A549 (cell line): ENCODE results near the gene SFXN1. TPM values are rescaled to one million over a fixed set of nuclear protein-coding genes. Genes with fewer than 3 reads are reported as not detected.

ENCODE experiments used
- ATAC-seq, 2 experiments: fragments of 200-7000 bp in 1 of 2; fragments of >200 bp in 1 of 2; cut with Nextera tagmentation in 1 of 2; cut with Tn5 transposase in 1 of 2; 3 replicates each; pipeline versions ENCODE4 v1.8.0 to v1.9.1; 2018 to 2020; ENCODE audit warnings: mild to moderate bottlenecking in 1 of 2, moderate library complexity in 1 of 2
- CTCF ChIA-PET: fragments of 300-600 bp; sonication (Branson Sonifier 250); formaldehyde crosslinking; extraction: SDS; loops from one replicate; lab custom pipeline; 2021; ENCODE audit warnings: antibody characterized with exemption, inconsistent platforms; lab: Yijun Ruan, JAX
- POLR2A ChIA-PET: fragments of 350-600 bp; formaldehyde crosslinking; extraction: SDS; loops from one replicate; lab custom pipeline; 2021; ENCODE audit warnings: antibody characterized with exemption, inconsistent platforms; lab: Yijun Ruan, JAX
- DNase-seq, 2 experiments: peaks; one replicate each; pipeline versions ENCODE4 v3.0.0 to v3.0.0-alpha.2; 2011 to 2016; ENCODE audit warnings: low read depth in 1 of 2, low spot score in 1 of 2
- FAIRE-seq: peaks from 2 replicates; lab custom pipeline; 2011; peaks lifted over from hg19 to GRCh38; lab: Jason Lieb, UNC
- H3K27ac ChIP-seq, 2 experiments: fragments of >200 bp; sonication (Bioruptor Twin); formaldehyde crosslinking; 3 replicates each; pipeline ENCODE4 v1.5.1; 2016 to 2017
- H3K4me1 ChIP-seq: fragments of >200 bp; sonication (Bioruptor Twin); formaldehyde crosslinking; 3 replicates; pipeline ENCODE4 v1.6.1; 2016
- H3K4me2 ChIP-seq: fragments of >200 bp; sonication (Bioruptor Twin); formaldehyde crosslinking; 3 replicates; pipeline ENCODE4 v1.6.1; 2016
- H3K4me3 ChIP-seq: fragments of >200 bp; sonication (Bioruptor Twin); formaldehyde crosslinking; 3 replicates; pipeline ENCODE4 v1.5.1; 2016
- H3K9me3 ChIP-seq: fragments of >200 bp; sonication (Bioruptor Twin); formaldehyde crosslinking; 3 replicates; pipeline ENCODE4 v1.6.1; 2016
- CBX2 ChIP-seq: fragments of 200-600 bp; sonication (generic); IDR thresholded peaks from 2 replicates; pipeline ENCODE4 v1.6.1; 2016; ENCODE audit warnings: low read depth, mild to moderate bottlenecking, borderline replicate concordance
- CBX8 ChIP-seq: fragments of 200-600 bp; sonication (generic); IDR thresholded peaks from 2 replicates; pipeline ENCODE4 v1.6.1; 2016
- CEBPB ChIP-seq, 2 experiments: fragments of >200 bp in 1 of 2; sonication (Bioruptor Twin) in 1 of 2; formaldehyde crosslinking in 1 of 2; IDR thresholded peaks; 2 replicates each; pipeline ENCODE4 v1.6.1; 2012 to 2016
- EHF ChIP-seq: fragments of 250-450 bp; sonication (Bioruptor Pico); IDR thresholded peaks from 2 replicates; pipeline ENCODE4 v1.5.0; 2020; ENCODE audit warnings: mild to moderate bottlenecking
- EHMT2 ChIP-seq: fragments of 200-600 bp; sonication (generic); IDR thresholded peaks from 2 replicates; pipeline ENCODE4 v1.6.1; 2016; ENCODE audit warnings: antibody characterized with exemption, low read depth, mild to moderate bottlenecking, moderate library complexity
- ESRRA ChIP-seq: fragments of 150-350 bp; IDR thresholded peaks from 2 replicates; pipeline ENCODE4 v1.6.1; 2014; ENCODE audit warnings: mild to moderate bottlenecking, low read length, borderline replicate concordance
- FOSL2 ChIP-seq, 2 experiments: fragments of 450-650 bp in 1 of 2; fragments of >200 bp in 1 of 2; sonication (Bioruptor Twin) in 1 of 2; formaldehyde crosslinking; IDR thresholded peaks; 2 replicates each; pipeline versions ENCODE4 v1.5.0 to v1.6.1; 2016 to 2020; ENCODE audit warnings: mild to moderate bottlenecking in 1 of 2, moderate library complexity in 1 of 2
- GATA3 ChIP-seq: IDR thresholded peaks from 2 replicates; pipeline ENCODE4 v1.6.1; 2012; ENCODE audit warnings: borderline replicate concordance
- HEYL ChIP-seq: fragments of 250-450 bp; sonication (Bioruptor Pico); IDR thresholded peaks from 2 replicates; pipeline ENCODE4 v1.8.0; 2021; ENCODE audit warnings: mild to moderate bottlenecking, moderate library complexity
- HOXB13 ChIP-seq: fragments of 250-450 bp; sonication (Bioruptor Pico); IDR thresholded peaks from 2 replicates; pipeline ENCODE4 v1.5.0; 2020; ENCODE audit warnings: low read depth, mild to moderate bottlenecking, moderate library complexity
- KDM5A ChIP-seq: fragments of 200-600 bp; sonication (generic); IDR thresholded peaks from 2 replicates; pipeline ENCODE4 v1.6.1; 2016; ENCODE audit warnings: antibody characterized with exemption, mild to moderate bottlenecking
- MAZ ChIP-seq: fragments of 150-350 bp; IDR thresholded peaks from 2 replicates; pipeline ENCODE4 v1.6.1; 2014; ENCODE audit warnings: antibody characterized with exemption, low read depth, low read length, borderline replicate concordance
- NR3C1 ChIP-seq: fragments of >200 bp; sonication (Bioruptor Twin); formaldehyde crosslinking; IDR thresholded peaks from 3 replicates; pipeline ENCODE4 v1.6.1; 2017
- PBX3 ChIP-seq: IDR thresholded peaks from 2 replicates; pipeline ENCODE4 v1.6.1; 2012
- PHF8 ChIP-seq: fragments of 200-600 bp; sonication (generic); IDR thresholded peaks from 2 replicates; pipeline ENCODE4 v1.6.1; 2016; ENCODE audit warnings: low read depth, mild to moderate bottlenecking, antibody characterized with exemption, moderate library complexity, borderline replicate concordance
- REST ChIP-seq: fragments of 200-600 bp; sonication (generic); IDR thresholded peaks from 2 replicates; pipeline ENCODE4 v1.6.1; 2016; ENCODE audit warnings: antibody characterized with exemption, mild to moderate bottlenecking, moderate library complexity
- RFX5 ChIP-seq: fragments of 450-650 bp; IDR thresholded peaks from 2 replicates; pipeline ENCODE4 v1.7.1; 2014; ENCODE audit warnings: antibody characterized with exemption, mild to moderate bottlenecking, moderate library complexity
- TP53 ChIP-seq: fragments of 250-450 bp; sonication (Bioruptor Pico); IDR thresholded peaks from 2 replicates; pipeline ENCODE4 v1.5.0; 2021; ENCODE audit warnings: mild to moderate bottlenecking, moderate library complexity
- ZC3H11A ChIP-seq: fragments of 450-650 bp; IDR thresholded peaks from 2 replicates; pipeline ENCODE4 v1.6.1; 2014; ENCODE audit warnings: antibody characterized with exemption, mild to moderate bottlenecking
- ZFP36 ChIP-seq: fragments of 450-650 bp; IDR thresholded peaks from 2 replicates; pipeline ENCODE4 v1.6.1; 2014; ENCODE audit warnings: borderline replicate concordance; ENCODE audit not compliant: partially characterized antibody
- WGBS: methylation state at CpG from one replicate; pipeline ENCODE4 v1.1.6; 2017; ENCODE audit errors: missing lambda C conversion rate; 5-methylcytosine and 5-hydroxymethylcytosine counted together
- polyA plus RNA-seq, 4 experiments: library from polyadenylated mRNA; depleted of rRNA in 3 of 4; stranded (reverse); fragments of >200 nt; fragmentation: RNase III in 1 of 4; extraction: RNeasy Plus Mini Kit Qiagen cat#74134 plus additional on column Dnase treatment in 1 of 4; gene quantifications; 2 replicates in 3 of 4; 3 replicates in 1 of 4; pipeline ENCODE4 v1.2.3, GENCODE V29; 2011 to 2017
- TF ChIP-seq, protein P1 (sequence below): fragments of 150-350 bp; IDR thresholded peaks from 2 replicates; pipeline ENCODE4 v1.6.1; 2014; ENCODE audit warnings: low read depth, mild to moderate bottlenecking, low read length
- TF ChIP-seq, protein P2 (sequence below): fragments of >200 bp; sonication (Bioruptor Twin); formaldehyde crosslinking; IDR thresholded peaks from 2 replicates; pipeline ENCODE4 v1.6.1; 2016
- TF ChIP-seq, protein P3 (sequence below): fragments of 250-450 bp; sonication (Bioruptor Pico); IDR thresholded peaks from 2 replicates; pipeline ENCODE4 v1.5.0; 2020; ENCODE audit warnings: low read depth, mild to moderate bottlenecking, moderate library complexity
- TF ChIP-seq, protein P4 (sequence below): IDR thresholded peaks from 2 replicates; pipeline ENCODE4 v1.6.1; 2012; ENCODE audit warnings: low read depth, borderline replicate concordance
- TF ChIP-seq, protein P5 (sequence below): fragments of 450-650 bp; IDR thresholded peaks from 2 replicates; pipeline ENCODE4 v1.6.1; 2014; ENCODE audit warnings: antibody characterized with exemption

Gene SFXN1
- polyA plus RNA-seq, 2 of the 4 experiments (the other 2 are of a cell fraction), result 79.6 to 190 TPM

GRCh38 chr5:175517824-175518450, 39.6 kb downstream of the SFXN1 start:
- Histone ChIP-seq H3K4me2 (no peak overlapping the region), H3K27ac (no peak overlapping the region), H3K9me3 (no peaks in the 10 kb centered on the region), H3K4me3 (no peak overlapping the region)
- FAIRE-seq, result no peak
- 84% methylated on average over 7 of the region's 7 CpGs for WGBS
- no peak for TF ChIP-seq FOSL2 (IDR thresholded peaks at IDR 0.05)
- peak; percentile 38 for TF ChIP-seq FOSL2 (CRISPR knock-in tag; IDR thresholded peaks at IDR 0.05)
- TF ChIP-seq EHF (CRISPR knock-in tag), result no peak
- TF ChIP-seq, all 56 proteins: peak for 1
- ATAC-seq (no peak), DNase-seq (no peak)
- ChIA-PET POLR2A (interaction anchor here (0.6 kb wide), 1 partner anchor 38 kb away, joined by 3 read pairs; no protein-coding TSS in a partner anchor), CTCF (interaction anchor here (2.1 to 3.1 kb wide), 3 partner anchors 10 to 608 kb away, joined by 6 to 11 read pairs (median 9); no protein-coding TSS in a partner anchor)
- no peaks in the 10 kb centered on the region for H3K4me1 ChIP-seq

DNA sequence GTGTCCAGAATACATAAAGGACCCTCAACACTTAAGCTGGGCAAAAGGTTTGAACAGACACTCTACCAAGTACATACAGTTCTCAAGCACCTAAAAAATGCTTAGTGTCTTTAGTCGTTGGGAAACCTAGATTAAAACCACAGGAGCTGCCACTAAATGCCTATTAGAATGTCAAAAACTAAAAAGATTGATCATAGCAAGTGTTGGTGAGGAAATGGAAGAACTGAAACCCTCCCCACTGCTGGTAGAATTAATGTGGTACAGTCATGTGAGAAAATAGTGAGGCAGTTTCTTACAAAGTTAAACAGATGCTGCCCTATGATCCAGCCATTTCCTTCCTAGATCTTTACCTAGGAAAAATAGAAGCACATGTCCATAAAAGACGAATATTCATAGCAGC, 40.6 kb downstream of the SFXN1 start:
- ChIA-PET POLR2A (no interaction called here), CTCF (interaction anchor here (3.1 to 7.5 kb wide), 2 partner anchors 11 to 16 kb away, joined by 9 to 50 read pairs; no protein-coding TSS in a partner anchor)
- Histone ChIP-seq H3K9me3 (no peaks in the 10 kb centered on the region), H3K4me1 (no peaks in the 10 kb centered on the region), H3K4me3 (no peak overlapping the region), H3K27ac (no peak overlapping the region), H3K4me2 (no peak overlapping the region)
- ATAC-seq (no peak), DNase-seq (no peak), FAIRE-seq (no peak)
- WGBS, result 80% methylated on average over 2 of the region's 2 CpGs
- TF ChIP-seq CBX2, result no peak
- TF ChIP-seq KDM5A, result no peak
- no peak for TF ChIP-seq NR3C1
- no peak for TF ChIP-seq EHMT2
- TF ChIP-seq, protein P1, sequence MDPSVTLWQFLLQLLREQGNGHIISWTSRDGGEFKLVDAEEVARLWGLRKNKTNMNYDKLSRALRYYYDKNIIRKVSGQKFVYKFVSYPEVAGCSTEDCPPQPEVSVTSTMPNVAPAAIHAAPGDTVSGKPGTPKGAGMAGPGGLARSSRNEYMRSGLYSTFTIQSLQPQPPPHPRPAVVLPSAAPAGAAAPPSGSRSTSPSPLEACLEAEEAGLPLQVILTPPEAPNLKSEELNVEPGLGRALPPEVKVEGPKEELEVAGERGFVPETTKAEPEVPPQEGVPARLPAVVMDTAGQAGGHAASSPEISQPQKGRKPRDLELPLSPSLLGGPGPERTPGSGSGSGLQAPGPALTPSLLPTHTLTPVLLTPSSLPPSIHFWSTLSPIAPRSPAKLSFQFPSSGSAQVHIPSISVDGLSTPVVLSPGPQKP, result no peak
- TF ChIP-seq ZC3H11A, result no peak
- no peak for TF ChIP-seq RFX5
- TF ChIP-seq ESRRA, result no peak
- TF ChIP-seq, protein P2, sequence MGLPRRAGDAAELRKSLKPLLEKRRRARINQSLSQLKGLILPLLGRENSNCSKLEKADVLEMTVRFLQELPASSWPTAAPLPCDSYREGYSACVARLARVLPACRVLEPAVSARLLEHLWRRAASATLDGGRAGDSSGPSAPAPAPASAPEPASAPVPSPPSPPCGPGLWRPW, result no peak
- no peak for TF ChIP-seq PHF8
- no peak for TF ChIP-seq MAZ
- TF ChIP-seq EHF (CRISPR knock-in tag), result no peak
- TF ChIP-seq HOXB13 (CRISPR knock-in tag), result no peak
- TF ChIP-seq GATA3, result no peak
- TF ChIP-seq CBX8, result no peak
- TF ChIP-seq HEYL, result no peak
- TF ChIP-seq, protein P3, sequence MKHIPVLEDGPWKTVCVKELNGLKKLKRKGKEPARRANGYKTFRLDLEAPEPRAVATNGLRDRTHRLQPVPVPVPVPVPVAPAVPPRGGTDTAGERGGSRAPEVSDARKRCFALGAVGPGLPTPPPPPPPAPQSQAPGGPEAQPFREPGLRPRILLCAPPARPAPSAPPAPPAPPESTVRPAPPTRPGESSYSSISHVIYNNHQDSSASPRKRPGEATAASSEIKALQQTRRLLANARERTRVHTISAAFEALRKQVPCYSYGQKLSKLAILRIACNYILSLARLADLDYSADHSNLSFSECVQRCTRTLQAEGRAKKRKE (CRISPR knock-in tag), result no peak
- TF ChIP-seq ZFP36, result no peak

- Histone ChIP-seq H3K4me1 (no peaks in the 10 kb centered on the region), H3K9me3 (no peaks in the 10 kb centered on the region), H3K4me2 (no peak overlapping the region), H3K27ac (no peak overlapping the region), H3K4me3 (no peak overlapping the region)
- ChIA-PET POLR2A (no interaction called here), CTCF (interaction anchor here (7.5 kb wide), 1 partner anchor 15 kb away, joined by 50 read pairs; no protein-coding TSS in a partner anchor)
- DNase-seq (no peak), ATAC-seq (no peak), FAIRE-seq (no peak)
- 85% methylated on average over 5 of the region's 5 CpGs for WGBS
- no peak for TF ChIP-seq TP53 (CRISPR knock-in tag)
- TF ChIP-seq CEBPB (IDR thresholded peaks at IDR 0.05), result no peak
- TF ChIP-seq, protein P4, sequence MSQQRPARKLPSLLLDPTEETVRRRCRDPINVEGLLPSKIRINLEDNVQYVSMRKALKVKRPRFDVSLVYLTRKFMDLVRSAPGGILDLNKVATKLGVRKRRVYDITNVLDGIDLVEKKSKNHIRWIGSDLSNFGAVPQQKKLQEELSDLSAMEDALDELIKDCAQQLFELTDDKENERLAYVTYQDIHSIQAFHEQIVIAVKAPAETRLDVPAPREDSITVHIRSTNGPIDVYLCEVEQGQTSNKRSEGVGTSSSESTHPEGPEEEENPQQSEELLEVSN, result no peak
- TF ChIP-seq, protein P5, sequence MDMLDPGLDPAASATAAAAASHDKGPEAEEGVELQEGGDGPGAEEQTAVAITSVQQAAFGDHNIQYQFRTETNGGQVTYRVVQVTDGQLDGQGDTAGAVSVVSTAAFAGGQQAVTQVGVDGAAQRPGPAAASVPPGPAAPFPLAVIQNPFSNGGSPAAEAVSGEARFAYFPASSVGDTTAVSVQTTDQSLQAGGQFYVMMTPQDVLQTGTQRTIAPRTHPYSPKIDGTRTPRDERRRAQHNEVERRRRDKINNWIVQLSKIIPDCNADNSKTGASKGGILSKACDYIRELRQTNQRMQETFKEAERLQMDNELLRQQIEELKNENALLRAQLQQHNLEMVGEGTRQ, result no peak
- TF ChIP-seq EHMT2, result no peak
- no peak for TF ChIP-seq REST
- no peak for TF ChIP-seq PBX3
These were observed 42.0 kb downstream of the SFXN1 start for GRCh38 chr5:175520321-175520720.
